ENCODE measurements around the gene NME7.

- TF ChIP-seq EZH2 (IDR thresholded peaks at IDR 0.05) = no peak
- TF ChIP-seq POLR2AphosphoS5 (IDR thresholded peaks at IDR 0.05; ENCODE audit: borderline replicate concordance, low read depth, low read length) = peak; percentile 70; the same call in 1 of the 2 replicates
- no peak for TF ChIP-seq FOXP2 (optimal IDR thresholded peaks at IDR 0.05; ENCODE audit: control extremely low read depth, extremely low read length, insufficient read depth)
Observed at GRCh38 chr1:169106095-169106920, 261.3 kb downstream of the NME7 start, which contains the start of gene ATP1B1.
